Mesenchymal stem cell (in vitro differentiated cells and primary cell): ENCODE measurements around the gene MNT.

Experiments used
- DNase-seq: peaks from one replicate; pipeline ENCODE4 v3.0.0-alpha.2; 2013
- H2AFZ ChIP-seq: one replicate; pipeline ENCODE4 v1.6.1; 2013; ENCODE audit warnings: low read depth, mild to moderate bottlenecking, control low read depth, inconsistent platforms, low read length, moderate library complexity
- H2AK5ac ChIP-seq: 2 replicates; pipeline ENCODE4 v1.6.1; 2013; ENCODE audit warnings: low read length, moderate library complexity, mild to moderate bottlenecking, inconsistent platforms; ENCODE audit not compliant: severe bottlenecking
- H2BK120ac ChIP-seq: one replicate; pipeline ENCODE4 v1.6.1; 2013; ENCODE audit warnings: low read depth, mild to moderate bottlenecking, inconsistent platforms, low read length, moderate library complexity
- H2BK12ac ChIP-seq, 2 experiments: one replicate each; pipeline ENCODE4 v1.6.1; 2013; ENCODE audit warnings: inconsistent platforms in 2 of 2, low read length in 2 of 2, mild to moderate bottlenecking in 2 of 2, moderate library complexity in 2 of 2, control low read depth in 1 of 2
- H2BK15ac ChIP-seq: one replicate; pipeline ENCODE4 v1.6.1; 2013; ENCODE audit warnings: mild to moderate bottlenecking, low read depth, inconsistent platforms; ENCODE audit not compliant: poor library complexity, severe bottlenecking
- H2BK5ac ChIP-seq: 2 replicates; pipeline ENCODE4 v1.6.1; 2013; ENCODE audit warnings: low read depth, mild to moderate bottlenecking, low read length, control low read depth, inconsistent platforms; ENCODE audit not compliant: poor library complexity, severe bottlenecking
- H3K14ac ChIP-seq, 2 experiments: one replicate each; pipeline ENCODE4 v1.6.1; 2013; ENCODE audit warnings: inconsistent platforms in 2 of 2, low read length in 2 of 2, control low read depth in 1 of 2, mild to moderate bottlenecking in 1 of 2, moderate library complexity in 1 of 2
- H3K18ac ChIP-seq, 2 experiments: one replicate each; pipeline ENCODE4 v1.6.1; 2013; ENCODE audit warnings: inconsistent platforms in 2 of 2, low read length in 2 of 2, control low read depth in 1 of 2, low read depth in 1 of 2, mild to moderate bottlenecking in 1 of 2
- H3K23ac ChIP-seq, 2 experiments: one replicate each; pipeline ENCODE4 v1.6.1; 2013; ENCODE audit warnings: inconsistent platforms in 2 of 2, low read length in 2 of 2, mild to moderate bottlenecking in 2 of 2, moderate library complexity in 2 of 2, control low read depth in 1 of 2
- H3K27ac ChIP-seq: 2 replicates; pipeline ENCODE4 v1.5.1; 2013; ENCODE audit warnings: mild to moderate bottlenecking, moderate library complexity, low read length, control low read depth, inconsistent platforms; ENCODE audit not compliant: poor library complexity, severe bottlenecking
- H3K27me3 ChIP-seq, 2 experiments: 2 replicates each; pipeline versions ENCODE4 v1.6.1 to v1.7.0; 2013; ENCODE audit warnings: low read length in 2 of 2, mild to moderate bottlenecking in 2 of 2, moderate library complexity in 2 of 2, control low read depth in 1 of 2, inconsistent platforms in 1 of 2; ENCODE audit not compliant: control insufficient read depth in 1 of 2, insufficient read depth in 1 of 2
- H3K36me3 ChIP-seq, 2 experiments: 2 replicates each; pipeline versions ENCODE4 v1.6.1 to v1.7.0; 2013; ENCODE audit warnings: low read length in 2 of 2, control low read depth in 1 of 2, inconsistent platforms in 1 of 2, low read depth in 1 of 2, mild to moderate bottlenecking in 1 of 2; ENCODE audit not compliant: insufficient read depth in 2 of 2, control insufficient read depth in 1 of 2
- H3K4ac ChIP-seq, 2 experiments: one replicate each; pipeline ENCODE4 v1.6.1; 2013; ENCODE audit warnings: inconsistent platforms in 2 of 2, low read length in 2 of 2, mild to moderate bottlenecking in 2 of 2, moderate library complexity in 2 of 2, control low read depth in 1 of 2, low read depth in 1 of 2
- H3K4me1 ChIP-seq: 2 replicates; pipeline ENCODE4 v1.6.1; 2013; ENCODE audit warnings: low read depth, low read length, control low read depth; ENCODE audit not compliant: control insufficient read depth, insufficient read depth
- H3K4me2 ChIP-seq: 2 replicates; pipeline ENCODE4 v1.6.1; 2013; ENCODE audit warnings: low read length, mild to moderate bottlenecking, inconsistent platforms; ENCODE audit not compliant: poor library complexity, severe bottlenecking
- H3K4me3 ChIP-seq, 2 experiments: 2 replicates each; pipeline versions ENCODE4 v1.5.1 to v1.7.0; 2013; ENCODE audit warnings: low read length in 2 of 2, mild to moderate bottlenecking in 2 of 2, control low read depth in 1 of 2, low read depth in 1 of 2; ENCODE audit not compliant: insufficient read depth in 1 of 2
- H3K79me1 ChIP-seq: replicated peaks from 2 replicates; pipeline ENCODE4 v1.6.1; 2013; ENCODE audit warnings: mild to moderate bottlenecking, control low read depth, low read length, inconsistent platforms; ENCODE audit not compliant: poor library complexity, severe bottlenecking
- H3K9ac ChIP-seq: 2 replicates; pipeline ENCODE4 v1.7.0; 2013; ENCODE audit warnings: mild to moderate bottlenecking, low read length, moderate library complexity
- H3K9me3 ChIP-seq: 2 replicates; pipeline ENCODE4 v1.7.0; 2013; ENCODE audit warnings: mild to moderate bottlenecking, low read length; ENCODE audit not compliant: control insufficient read depth
- H4K8ac ChIP-seq: one replicate; pipeline ENCODE4 v1.6.1; 2013; ENCODE audit warnings: inconsistent platforms, mild to moderate bottlenecking, low read length, moderate library complexity
- H4K91ac ChIP-seq: one replicate; pipeline ENCODE4 v1.6.1; 2013; ENCODE audit warnings: mild to moderate bottlenecking, low read length, inconsistent platforms
- WGBS: methylation state at CpG from one replicate; pipeline ENCODE4 v1.1.7; 2013; ENCODE audit warnings: mixed read lengths; 5-methylcytosine and 5-hydroxymethylcytosine counted together

MNT gene

GRCh38 chr17:2369039-2369438 is 31.8 kb downstream of the MNT start:
- H3K23ac ChIP-seq: no peak overlapping the region
- H3K4me2 ChIP-seq: no peak overlapping the region
- WGBS: 78% methylated on average over 5 of the region's 5 CpGs

GRCh38 chr17:2368359-2368758 is 32.5 kb downstream of the MNT start:
- no peak overlapping the region for H3K14ac ChIP-seq
- no peak overlapping the region for H2BK15ac ChIP-seq
- H2AK5ac ChIP-seq: no peak overlapping the region
- 90% methylated on average over 7 of the region's 8 CpGs for WGBS
- H3K4ac ChIP-seq: no peak overlapping the region
- no peak overlapping the region for H3K27ac ChIP-seq
- no peak overlapping the region for H2BK5ac ChIP-seq
- no peak overlapping the region for H4K91ac ChIP-seq
- no peak overlapping the region for H3K4me3 ChIP-seq
- no peak overlapping the region for H3K9ac ChIP-seq
- no peak overlapping the region for H3K4me2 ChIP-seq
- no peak overlapping the region for H3K23ac ChIP-seq
- DNase-seq: no peak
- H3K79me1 ChIP-seq: peaks cover 2% of the 10 kb centered on the region
- H2BK12ac ChIP-seq: no peak overlapping the region
- no peaks in the 10 kb centered on the region for H3K9me3 ChIP-seq
- H3K27me3 ChIP-seq: no peaks in the 10 kb centered on the region
- no peak overlapping the region for H2AFZ ChIP-seq
- H3K4me1 ChIP-seq: peaks cover 15% of the 10 kb centered on the region
- H2BK120ac ChIP-seq: no peak overlapping the region
- peaks cover 48 to 99% of the 10 kb centered on the region in 2 experiments for H3K36me3 ChIP-seq
- no peak overlapping the region for H3K18ac ChIP-seq
- H4K8ac ChIP-seq: no peak overlapping the region

More at GRCh38 chr17:2369039-2369438, 31.8 kb downstream of the MNT start:
- Histone ChIP-seq H3K14ac (no peak overlapping the region), H4K91ac (no peak overlapping the region), H3K79me1 (no peaks in the 10 kb centered on the region), H3K4me1 (peaks cover 15% of the 10 kb centered on the region), H3K27ac (no peak overlapping the region), H3K27me3 (no peaks in the 10 kb centered on the region), H4K8ac (no peak overlapping the region), H3K9me3 (no peaks in the 10 kb centered on the region), H2AFZ (no peak overlapping the region), H3K36me3 (peaks cover 49 to 98% of the 10 kb centered on the region in 2 experiments), H2BK5ac (no peak overlapping the region), H3K4ac (no peak overlapping the region), H2BK120ac (no peak overlapping the region), H2AK5ac (no peak overlapping the region), H2BK12ac (no peak overlapping the region), H3K9ac (no peak overlapping the region), H3K18ac (no peak overlapping the region), H2BK15ac (no peak overlapping the region), H3K4me3 (no peak overlapping the region)
- no peak for DNase-seq

GRCh38 chr17:2366747-2367494 is 33.9 kb downstream of the MNT start:
- H2BK120ac ChIP-seq: no peak overlapping the region
- no peak overlapping the region for H2BK5ac ChIP-seq
- H3K36me3 ChIP-seq: peaks cover 48 to 99% of the 10 kb centered on the region in 2 experiments
- H2AFZ ChIP-seq: no peak overlapping the region
- H3K14ac ChIP-seq: no peak overlapping the region
- no peak overlapping the region for H3K4ac ChIP-seq
- no peak overlapping the region for H4K91ac ChIP-seq
- no peak overlapping the region for H3K23ac ChIP-seq
- no peak overlapping the region for H2BK12ac ChIP-seq
- no peak overlapping the region for H3K9ac ChIP-seq
- H3K27me3 ChIP-seq: no peaks in the 10 kb centered on the region
- no peak overlapping the region for H3K18ac ChIP-seq
- no peak overlapping the region for H3K4me3 ChIP-seq
- WGBS: 79% methylated on average over 24 of the region's 26 CpGs
- peak; percentile 23 for DNase-seq
- peaks cover 3% of the 10 kb centered on the region for H3K79me1 ChIP-seq
- no peaks in the 10 kb centered on the region for H3K9me3 ChIP-seq
- H2AK5ac ChIP-seq: no peak overlapping the region
- H2BK15ac ChIP-seq: no peak overlapping the region
- H3K27ac ChIP-seq: no peak overlapping the region
- H4K8ac ChIP-seq: no peak overlapping the region
- H3K4me2 ChIP-seq: no peak overlapping the region
- H3K4me1 ChIP-seq: peaks cover 15% of the 10 kb centered on the region

- Histone ChIP-seq H3K18ac (no peak overlapping the region), H4K8ac (no peak overlapping the region), H3K27me3 (no peaks in the 10 kb centered on the region), H3K4ac (no peak overlapping the region), H3K4me1 (peaks cover 15% of the 10 kb centered on the region), H2BK5ac (no peak overlapping the region), H2BK15ac (no peak overlapping the region), H3K23ac (no peak overlapping the region), H3K27ac (no peak overlapping the region), H3K4me2 (no peak overlapping the region), H2AK5ac (no peak overlapping the region), H3K9me3 (no peaks in the 10 kb centered on the region), H3K14ac (no peak overlapping the region), H4K91ac (no peak overlapping the region), H3K4me3 (no peak overlapping the region), H2BK120ac (no peak overlapping the region), H2BK12ac (no peak overlapping the region), H2AFZ (no peak overlapping the region), H3K79me1 (peaks cover 8% of the 10 kb centered on the region), H3K36me3 (peaks cover 49 to 94% of the 10 kb centered on the region in 2 experiments), H3K9ac (no peak overlapping the region)
- no peak for DNase-seq
- 94% methylated on average over 18 of the region's 20 CpGs for WGBS
Observed at GRCh38 chr17:2365132-2365531, 35.7 kb downstream of the MNT start.
